ENCODE data around the gene CAMSAP2.

DNA sequence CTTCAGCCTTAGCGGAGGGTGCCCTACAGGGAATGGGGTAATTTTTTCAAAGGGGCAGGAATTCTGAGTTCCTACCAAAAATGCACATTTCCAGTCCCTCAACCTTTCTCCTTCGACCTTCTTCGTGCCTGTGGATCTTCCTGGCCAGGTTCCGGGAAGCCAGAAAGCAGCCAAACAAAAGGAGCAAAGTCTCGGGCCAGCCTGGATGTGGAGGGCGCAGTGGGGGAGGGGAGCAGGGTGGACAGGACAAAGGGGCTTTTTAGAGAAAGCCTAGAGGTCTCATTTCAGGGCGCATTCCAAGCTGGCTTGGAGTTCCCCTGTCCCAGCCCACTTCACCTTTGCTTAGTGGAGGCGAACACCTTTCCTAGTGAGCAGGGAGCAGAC, 153.1 kb downstream of the CAMSAP2 start:
- TF ChIP-seq, protein P1, sequence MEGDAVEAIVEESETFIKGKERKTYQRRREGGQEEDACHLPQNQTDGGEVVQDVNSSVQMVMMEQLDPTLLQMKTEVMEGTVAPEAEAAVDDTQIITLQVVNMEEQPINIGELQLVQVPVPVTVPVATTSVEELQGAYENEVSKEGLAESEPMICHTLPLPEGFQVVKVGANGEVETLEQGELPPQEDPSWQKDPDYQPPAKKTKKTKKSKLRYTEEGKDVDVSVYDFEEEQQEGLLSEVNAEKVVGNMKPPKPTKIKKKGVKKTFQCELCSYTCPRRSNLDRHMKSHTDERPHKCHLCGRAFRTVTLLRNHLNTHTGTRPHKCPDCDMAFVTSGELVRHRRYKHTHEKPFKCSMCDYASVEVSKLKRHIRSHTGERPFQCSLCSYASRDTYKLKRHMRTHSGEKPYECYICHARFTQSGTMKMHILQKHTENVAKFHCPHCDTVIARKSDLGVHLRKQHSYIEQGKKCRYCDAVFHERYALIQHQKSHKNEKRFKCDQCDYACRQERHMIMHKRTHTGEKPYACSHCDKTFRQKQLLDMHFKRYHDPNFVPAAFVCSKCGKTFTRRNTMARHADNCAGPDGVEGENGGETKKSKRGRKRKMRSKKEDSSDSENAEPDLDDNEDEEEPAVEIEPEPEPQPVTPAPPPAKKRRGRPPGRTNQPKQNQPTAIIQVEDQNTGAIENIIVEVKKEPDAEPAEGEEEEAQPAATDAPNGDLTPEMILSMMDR (IDR thresholded peaks at IDR 0.05) = no peak
- no peak for TF ChIP-seq EZH2 (IDR thresholded peaks at IDR 0.05)

Measured in neural progenitor cell (in vitro differentiated cells).